ENCODE measurements around the gene CFAP100.

DNA sequence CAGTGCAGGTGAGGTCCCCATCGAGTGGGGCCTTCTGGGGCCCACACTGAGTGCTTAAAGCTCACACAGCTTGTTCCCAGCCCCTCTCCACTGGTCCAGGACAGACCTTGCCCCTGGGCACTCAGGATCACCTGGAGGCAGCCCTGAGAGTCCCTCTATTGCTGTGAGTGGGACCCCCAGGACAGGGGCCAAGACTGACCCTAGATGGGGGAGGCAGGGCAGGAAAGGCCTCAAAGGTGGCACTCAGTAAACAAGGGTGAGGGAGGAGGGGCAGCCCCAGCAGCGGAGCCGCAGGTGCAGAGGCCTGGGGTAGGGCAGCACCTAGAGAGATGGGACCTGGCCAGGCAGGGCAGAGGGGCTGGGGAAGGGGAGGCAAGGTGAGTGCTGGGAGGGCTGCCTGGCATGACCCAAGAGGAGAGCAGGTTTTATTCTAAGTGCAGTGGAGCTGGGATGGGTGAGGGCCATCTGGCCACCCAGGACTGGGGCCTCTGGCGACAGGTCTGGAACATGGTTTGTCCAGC lies 27.9 kb downstream of the CFAP100 start:
- TF ChIP-seq, protein P1, sequence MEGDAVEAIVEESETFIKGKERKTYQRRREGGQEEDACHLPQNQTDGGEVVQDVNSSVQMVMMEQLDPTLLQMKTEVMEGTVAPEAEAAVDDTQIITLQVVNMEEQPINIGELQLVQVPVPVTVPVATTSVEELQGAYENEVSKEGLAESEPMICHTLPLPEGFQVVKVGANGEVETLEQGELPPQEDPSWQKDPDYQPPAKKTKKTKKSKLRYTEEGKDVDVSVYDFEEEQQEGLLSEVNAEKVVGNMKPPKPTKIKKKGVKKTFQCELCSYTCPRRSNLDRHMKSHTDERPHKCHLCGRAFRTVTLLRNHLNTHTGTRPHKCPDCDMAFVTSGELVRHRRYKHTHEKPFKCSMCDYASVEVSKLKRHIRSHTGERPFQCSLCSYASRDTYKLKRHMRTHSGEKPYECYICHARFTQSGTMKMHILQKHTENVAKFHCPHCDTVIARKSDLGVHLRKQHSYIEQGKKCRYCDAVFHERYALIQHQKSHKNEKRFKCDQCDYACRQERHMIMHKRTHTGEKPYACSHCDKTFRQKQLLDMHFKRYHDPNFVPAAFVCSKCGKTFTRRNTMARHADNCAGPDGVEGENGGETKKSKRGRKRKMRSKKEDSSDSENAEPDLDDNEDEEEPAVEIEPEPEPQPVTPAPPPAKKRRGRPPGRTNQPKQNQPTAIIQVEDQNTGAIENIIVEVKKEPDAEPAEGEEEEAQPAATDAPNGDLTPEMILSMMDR (IDR thresholded peaks at IDR 0.05): no peak
- no peak for TF ChIP-seq POLR2A (IDR thresholded peaks at IDR 0.05)
